H1 (cell line): ENCODE data around the gene ZNF615. TPM values are rescaled to one million over a fixed set of nuclear protein-coding genes. Genes with fewer than 3 reads are reported as not detected.
"Not testable (repeated sequence)": the region's sequence is repeated elsewhere in the genome, so short reads cannot be mapped to it uniquely, and the experiment has no call there.

ENCODE experiments used
- CTCF ChIA-PET: fragments of 300-600 bp; sonication (Branson Sonifier 250); formaldehyde crosslinking; loops from one replicate; lab custom pipeline; 2021; ENCODE audit not compliant: partially characterized antibody; lab: Charles Lee
- POLR2A ChIA-PET: fragments of 300-600 bp; sonication (Branson Sonifier 250); formaldehyde crosslinking; loops from one replicate; lab custom pipeline; 2021; ENCODE audit warnings: inconsistent platforms; ENCODE audit not compliant: partially characterized antibody; lab: Charles Lee
- DNase-seq, 2 experiments: peaks; one replicate each; pipeline versions ENCODE4 v3.0.0 to v3.0.0-alpha.2; 2010 to 2022; ENCODE audit warnings: low spot score in 2 of 2, low read depth in 1 of 2, mixed read lengths in 1 of 2
- FAIRE-seq: peaks from 2 replicates; lab custom pipeline; 2011; peaks lifted over from hg19 to GRCh38; lab: Jason Lieb, UNC
- H2AFZ ChIP-seq: 2 replicates; pipeline ENCODE4 v1.8.1; 2012; ENCODE audit warnings: low read length, inconsistent platforms
- H2AK5ac ChIP-seq: 2 replicates; pipeline ENCODE4 v1.6.1; 2013; ENCODE audit warnings: low read depth, low read length
- H2BK120ac ChIP-seq: replicated peaks from 2 replicates; pipeline ENCODE3; 2013; ENCODE audit warnings: low read depth, low read length, inconsistent platforms
- H2BK12ac ChIP-seq: 2 replicates; pipeline ENCODE4 v1.6.1; 2013; ENCODE audit warnings: low read depth, low read length
- H2BK15ac ChIP-seq: 2 replicates; pipeline ENCODE4 v1.6.1; 2013; ENCODE audit warnings: low read length
- H2BK20ac ChIP-seq: 2 replicates; pipeline ENCODE4 v1.6.1; 2013; ENCODE audit warnings: low read length
- H2BK5ac ChIP-seq: 2 replicates; pipeline ENCODE4 v1.6.1; 2013; ENCODE audit warnings: low read depth, low read length
- H3K14ac ChIP-seq: 2 replicates; pipeline ENCODE4 v1.6.1; 2013; ENCODE audit warnings: inconsistent platforms; ENCODE audit not compliant: insufficient read length
- H3K18ac ChIP-seq: 2 replicates; pipeline ENCODE4 v1.6.1; 2013; ENCODE audit warnings: low read length; ENCODE audit errors: extremely low read depth
- H3K23ac ChIP-seq: 2 replicates; pipeline ENCODE4 v1.6.1; 2013; ENCODE audit warnings: inconsistent platforms; ENCODE audit not compliant: insufficient read length
- H3K23me2 ChIP-seq: 2 replicates; pipeline ENCODE4 v1.6.1; 2013; ENCODE audit warnings: low read depth, low read length
- H3K27ac ChIP-seq: 2 replicates; pipeline ENCODE4 v1.6.1; 2011; ENCODE audit warnings: low read depth, low read length, inconsistent platforms
- H3K27me3 ChIP-seq, 4 experiments: replicated peaks in 1 of 4; 1 replicate in 1 of 4; 2 replicates in 3 of 4; pipeline versions ENCODE4 v1.6.1 to v1.8.1; 2011 to 2013; ENCODE audit warnings: low read length in 3 of 4, mild to moderate bottlenecking in 3 of 4, inconsistent platforms in 2 of 4, mixed read lengths in 2 of 4, moderate library complexity in 1 of 4; ENCODE audit not compliant: control insufficient read depth in 3 of 4, insufficient read depth in 3 of 4; ENCODE audit errors: extremely low read depth in 1 of 4
- H3K36me3 ChIP-seq, 4 experiments: 2 replicates each; pipeline versions ENCODE4 v1.6.1 to v1.8.1; 2011 to 2013; ENCODE audit warnings: mild to moderate bottlenecking in 4 of 4, low read length in 3 of 4, moderate library complexity in 2 of 4, control low read depth in 1 of 4, inconsistent platforms in 1 of 4; ENCODE audit not compliant: insufficient read depth in 4 of 4, control insufficient read depth in 2 of 4
- H3K4ac ChIP-seq: replicated peaks from 2 replicates; pipeline ENCODE3; 2013; ENCODE audit warnings: low read length, low read depth, mixed read lengths, inconsistent platforms; ENCODE audit not compliant: insufficient read length
- H3K4me1 ChIP-seq, 4 experiments: replicated peaks in 1 of 4; 1 replicate in 1 of 4; 2 replicates in 3 of 4; pipeline versions ENCODE4 v1.6.1 to v1.8.1; 2011 to 2013; ENCODE audit warnings: low read length in 3 of 4, inconsistent platforms in 2 of 4, mixed read lengths in 1 of 4; ENCODE audit not compliant: insufficient read depth in 4 of 4, control insufficient read depth in 3 of 4
- H3K4me2 ChIP-seq, 2 experiments: 2 replicates each; pipeline versions ENCODE4 v1.6.1 to v1.8.1; 2011 to 2013; ENCODE audit warnings: low read depth in 2 of 2, low read length in 2 of 2, control low read depth in 1 of 2, inconsistent platforms in 1 of 2, mild to moderate bottlenecking in 1 of 2; ENCODE audit not compliant: insufficient read depth in 1 of 2
- H3K4me3 ChIP-seq, 4 experiments: fragments of 200-600, 300-600 bp in 1 of 4; sonication (generic), shearing (Covaris generic), sonication (Bioruptor Twin) in 1 of 4; 2 replicates each; pipeline versions ENCODE4 v1.5.1 to v1.8.1; 2011 to 2016; ENCODE audit warnings: low read length in 4 of 4, low read depth in 3 of 4, control low read depth in 2 of 4, inconsistent platforms in 2 of 4, mild to moderate bottlenecking in 2 of 4, mixed read lengths in 1 of 4, moderate library complexity in 1 of 4; ENCODE audit not compliant: insufficient read depth in 2 of 4; ENCODE audit errors: extremely low read depth in 1 of 4
- H3K56ac ChIP-seq: replicated peaks from 2 replicates; pipeline ENCODE3; 2013; ENCODE audit warnings: low read depth, mild to moderate bottlenecking, mixed read lengths, low read length, inconsistent platforms; ENCODE audit not compliant: insufficient read length
- H3K79me1 ChIP-seq: 2 replicates; pipeline ENCODE4 v1.6.1; 2013; ENCODE audit warnings: low read depth, low read length, control low read depth
- H3K79me2 ChIP-seq, 2 experiments: 2 replicates each; pipeline versions ENCODE4 v1.6.1 to v1.8.1; 2012 to 2013; ENCODE audit warnings: low read length in 2 of 2, mild to moderate bottlenecking in 2 of 2, inconsistent platforms in 1 of 2; ENCODE audit not compliant: insufficient read depth in 2 of 2, control insufficient read depth in 1 of 2
- H3K9ac ChIP-seq, 4 experiments: replicated peaks in 1 of 4; 1 replicate in 1 of 4; 2 replicates in 3 of 4; pipeline versions ENCODE4 v1.6.1 to v1.8.1; 2011 to 2013; ENCODE audit warnings: low read depth in 3 of 4, low read length in 3 of 4, control low read depth in 2 of 4, mild to moderate bottlenecking in 2 of 4, moderate library complexity in 2 of 4, inconsistent platforms in 1 of 4; ENCODE audit errors: extremely low read depth in 1 of 4
- H3K9me3 ChIP-seq, 2 experiments: 2 replicates each; pipeline versions ENCODE4 v1.6.1 to v1.8.1; 2012 to 2013; ENCODE audit warnings: mild to moderate bottlenecking in 2 of 2, moderate library complexity in 2 of 2, control low read depth in 1 of 2, inconsistent platforms in 1 of 2, low read depth in 1 of 2, low read length in 1 of 2, mixed read lengths in 1 of 2; ENCODE audit not compliant: insufficient read depth in 2 of 2
- H4K20me1 ChIP-seq, 2 experiments: replicated peaks in 1 of 2; 2 replicates each; pipeline versions ENCODE3 to v1.8.1; 2011 to 2013; ENCODE audit warnings: inconsistent platforms in 2 of 2, low read length in 2 of 2, mild to moderate bottlenecking in 1 of 2; ENCODE audit not compliant: insufficient read depth in 2 of 2, control insufficient read depth in 1 of 2
- H4K5ac ChIP-seq: 2 replicates; pipeline ENCODE4 v1.6.1; 2013; ENCODE audit warnings: low read length, low read depth, mixed read lengths, inconsistent platforms; ENCODE audit not compliant: insufficient read length
- H4K8ac ChIP-seq: 2 replicates; pipeline ENCODE4 v1.8.0; 2013; ENCODE audit warnings: mild to moderate bottlenecking, moderate library complexity, low read length, inconsistent platforms; ENCODE audit not compliant: insufficient read depth; ENCODE audit errors: extremely low read depth
- H4K91ac ChIP-seq: replicated peaks from 2 replicates; pipeline ENCODE3; 2013; ENCODE audit warnings: low read length, mixed read lengths, inconsistent platforms; ENCODE audit not compliant: insufficient read length
- WGBS, 2 experiments: shearing (Covaris generic) in 1 of 2; methylation state at CpG; one replicate each; pipeline versions ENCODE4 v1.1.6 to v1.1.7; 2013 to 2015; ENCODE audit warnings: low lambda C conversion rate in 2 of 2, mixed read lengths in 2 of 2, inconsistent platforms in 1 of 2, low coverage in 1 of 2, missing lambda C conversion rate in 1 of 2; ENCODE audit not compliant: insufficient replicate concordance in 2 of 2, insufficient coverage in 1 of 2, insufficient read length in 1 of 2; ENCODE audit errors: extremely low coverage in 1 of 2, missing lambda C conversion rate in 1 of 2; 5-methylcytosine and 5-hydroxymethylcytosine counted together
- polyA plus RNA-seq, 7 experiments: library from polyadenylated mRNA; depleted of rRNA in 3 of 7; stranded (reverse) in 5 of 7; unstranded in 2 of 7; fragments of >200 nt in 5 of 7; fragments of 200-250 nt in 2 of 7; gene quantifications; 1 replicate in 5 of 7; 2 replicates in 1 of 7; 4 replicates in 1 of 7; pipeline versions ENCODE4 v1.2.1 to v1.2.3, GENCODE V29; 2011 to 2013; ENCODE audit warnings: missing spikeins in 2 of 7, mixed read lengths in 2 of 7
- total RNA-seq: library from RNA; stranded (reverse); fragmentation: NEBNext Ultra II Directional; extraction: Animal tissue kit (Norgen Biotek cat#: 25700); gene quantifications from 2 replicates; pipeline ENCODE4 v1.2.1, GENCODE V29; 2021

ZNF615 gene
- total and polyA plus RNA-seq, 2 of the 8 experiments (the other 6 are each of a cell fraction or from before 2014, with no cell fraction given) = 2.8 to 7.5 TPM

DNA sequence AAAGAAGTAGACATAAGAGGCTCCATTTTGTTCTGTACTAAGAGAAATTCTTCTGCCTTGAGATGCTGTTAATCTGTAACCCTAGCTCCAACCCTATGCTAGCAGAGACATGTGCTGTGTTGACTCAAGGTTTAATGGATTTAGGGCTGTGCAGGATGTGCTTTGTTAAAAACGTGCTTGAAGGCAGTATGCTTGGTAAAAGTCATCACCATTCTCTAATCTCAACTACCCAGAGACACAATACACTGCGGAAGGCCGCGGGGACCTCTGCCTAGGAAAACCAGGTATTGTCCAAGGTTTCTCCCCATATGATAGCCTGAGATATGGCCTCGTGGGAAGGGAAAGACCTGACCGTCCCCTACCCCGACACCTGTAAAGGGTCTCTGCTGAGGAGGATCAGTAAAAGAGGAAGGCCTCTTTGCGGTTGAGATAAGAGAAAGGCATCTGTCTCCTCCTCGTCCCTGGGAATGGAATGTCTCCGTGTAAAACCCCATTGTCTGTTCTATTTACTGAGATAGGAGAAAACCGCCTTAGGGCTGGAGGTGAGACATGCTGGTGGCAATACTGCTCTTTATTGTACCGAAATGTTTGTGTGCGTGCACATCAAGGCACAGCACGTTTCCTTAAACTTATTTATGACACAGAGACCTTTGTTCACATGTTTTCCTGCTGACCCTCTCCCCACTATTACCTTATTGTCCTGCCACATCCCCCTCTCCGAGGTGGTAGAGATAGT lies 18.4 kb upstream of the ZNF615 start:
- POLR2A ChIA-PET = interaction anchor here (0.8 kb wide), 1 partner anchor 9 kb away, joined by 5 read pairs; no protein-coding TSS in a partner anchor
- H3K27ac ChIP-seq, H3K23me2 ChIP-seq, H3K4me3 ChIP-seq, FAIRE-seq, H2AK5ac ChIP-seq, H3K9me3 ChIP-seq, H3K56ac ChIP-seq, H3K27me3 ChIP-seq, H2BK5ac ChIP-seq, H2BK15ac ChIP-seq, H3K4ac ChIP-seq, H4K20me1 ChIP-seq, H3K79me1 ChIP-seq, H2AFZ ChIP-seq, H3K23ac ChIP-seq, H3K14ac ChIP-seq, H2BK20ac ChIP-seq, H2BK120ac ChIP-seq, H3K18ac ChIP-seq, H2BK12ac ChIP-seq, H4K8ac ChIP-seq, CTCF ChIA-PET, H3K9ac ChIP-seq, H4K5ac ChIP-seq, H3K4me1 ChIP-seq, H4K91ac ChIP-seq, DNase-seq: not testable (repeated sequence)
- H3K4me2 ChIP-seq = peak overlapping the region in 1 of 2 experiments; percentile 47; a peak in 1 of 4 replicates
- 91% methylated on average over 15 of the region's 15 CpGs; no CpG with 5 or more reads in 1 of the 2 experiments for WGBS, 2 experiments
- peaks cover 0 to 30% of the 10 kb centered on the region in 2 experiments; a peak in 3 of 4 replicates for H3K79me2 ChIP-seq
- peaks cover 6 to 57% (median 29%) of the 10 kb centered on the region in 4 experiments; a peak in 7 of 8 replicates for H3K36me3 ChIP-seq
